GM12874 (cell line): Measurements from ENCODE around the gene IGF1R.

Experiments used
- TF ChIP-seq, protein P1 (sequence below): IDR thresholded peaks from 2 replicates; pipeline ENCODE4 v1.5.1; 2011; ENCODE audit warnings: low read depth, mild to moderate bottlenecking, control low read depth, low read length, moderate library complexity; ENCODE audit not compliant: insufficient read depth

IGF1R gene

DNA sequence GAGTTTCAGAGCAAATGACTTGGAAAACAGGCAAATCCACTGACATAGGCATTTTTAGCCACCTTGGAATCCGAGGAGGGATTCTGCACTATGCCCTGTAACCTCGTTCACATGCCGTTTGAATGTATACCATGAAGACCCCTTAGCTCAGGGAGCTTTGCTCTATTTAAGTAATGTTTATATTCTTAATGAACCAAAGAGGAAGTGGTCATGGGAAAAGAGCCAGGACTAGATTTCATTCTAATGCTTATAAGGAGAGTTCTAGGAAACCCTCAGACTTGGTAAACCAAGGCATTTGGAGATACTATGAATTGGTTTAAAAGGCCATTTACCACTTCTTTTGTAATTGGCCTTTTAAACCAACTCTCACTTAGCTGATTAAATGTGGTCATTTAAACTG, 178.9 kb downstream of the IGF1R start:
- TF ChIP-seq, protein P1, sequence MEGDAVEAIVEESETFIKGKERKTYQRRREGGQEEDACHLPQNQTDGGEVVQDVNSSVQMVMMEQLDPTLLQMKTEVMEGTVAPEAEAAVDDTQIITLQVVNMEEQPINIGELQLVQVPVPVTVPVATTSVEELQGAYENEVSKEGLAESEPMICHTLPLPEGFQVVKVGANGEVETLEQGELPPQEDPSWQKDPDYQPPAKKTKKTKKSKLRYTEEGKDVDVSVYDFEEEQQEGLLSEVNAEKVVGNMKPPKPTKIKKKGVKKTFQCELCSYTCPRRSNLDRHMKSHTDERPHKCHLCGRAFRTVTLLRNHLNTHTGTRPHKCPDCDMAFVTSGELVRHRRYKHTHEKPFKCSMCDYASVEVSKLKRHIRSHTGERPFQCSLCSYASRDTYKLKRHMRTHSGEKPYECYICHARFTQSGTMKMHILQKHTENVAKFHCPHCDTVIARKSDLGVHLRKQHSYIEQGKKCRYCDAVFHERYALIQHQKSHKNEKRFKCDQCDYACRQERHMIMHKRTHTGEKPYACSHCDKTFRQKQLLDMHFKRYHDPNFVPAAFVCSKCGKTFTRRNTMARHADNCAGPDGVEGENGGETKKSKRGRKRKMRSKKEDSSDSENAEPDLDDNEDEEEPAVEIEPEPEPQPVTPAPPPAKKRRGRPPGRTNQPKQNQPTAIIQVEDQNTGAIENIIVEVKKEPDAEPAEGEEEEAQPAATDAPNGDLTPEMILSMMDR, result no peak

DNA sequence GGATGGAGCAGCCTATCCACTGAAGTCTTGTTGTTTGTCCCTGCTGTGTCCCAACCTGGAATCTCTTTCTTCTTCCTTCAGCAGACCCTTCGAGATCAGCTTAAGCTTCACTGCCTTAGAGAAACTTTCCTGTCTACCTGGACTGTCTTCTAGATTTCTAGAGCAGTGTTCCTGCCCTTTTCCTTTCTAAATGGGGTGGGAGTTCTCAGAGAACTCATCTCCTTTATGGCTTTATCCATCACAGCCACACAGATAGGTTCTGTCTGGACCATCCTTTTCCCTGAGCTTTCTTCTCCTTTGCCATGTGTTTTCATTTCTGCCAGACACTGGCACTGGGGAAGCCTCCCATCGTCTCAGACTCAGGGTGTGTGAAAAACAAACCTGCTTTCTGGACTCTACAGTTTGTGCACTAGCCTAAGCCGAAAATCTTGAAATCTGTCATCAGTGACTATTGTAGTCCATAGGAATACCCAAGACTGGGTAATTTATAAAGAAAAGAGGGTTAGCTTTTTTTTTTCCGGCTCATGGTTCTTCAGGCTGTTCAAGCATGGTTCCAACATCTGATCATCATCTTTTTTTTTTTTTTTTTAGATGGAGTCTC, 181.8 kb downstream of the IGF1R start:
- TF ChIP-seq, protein P1, result no peak

DNA sequence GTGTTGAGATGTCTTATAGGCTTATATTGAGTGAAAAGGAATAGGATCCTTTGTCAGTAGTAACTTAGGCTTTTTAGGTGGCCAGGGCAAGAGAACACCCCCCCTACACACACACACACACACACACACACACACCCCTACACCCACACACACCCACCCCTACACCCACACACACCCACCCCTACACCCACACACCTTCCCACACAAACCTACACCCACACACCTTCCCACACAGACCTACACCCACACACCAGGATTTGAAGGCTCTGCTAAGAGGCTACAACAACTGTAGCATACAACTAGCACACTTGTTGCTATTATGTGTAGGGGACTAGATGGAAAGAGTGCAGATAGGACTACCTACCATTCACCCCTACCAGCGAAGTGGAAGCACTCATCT, 186.6 kb downstream of the IGF1R start:
- TF ChIP-seq, protein P1, result no peak

DNA sequence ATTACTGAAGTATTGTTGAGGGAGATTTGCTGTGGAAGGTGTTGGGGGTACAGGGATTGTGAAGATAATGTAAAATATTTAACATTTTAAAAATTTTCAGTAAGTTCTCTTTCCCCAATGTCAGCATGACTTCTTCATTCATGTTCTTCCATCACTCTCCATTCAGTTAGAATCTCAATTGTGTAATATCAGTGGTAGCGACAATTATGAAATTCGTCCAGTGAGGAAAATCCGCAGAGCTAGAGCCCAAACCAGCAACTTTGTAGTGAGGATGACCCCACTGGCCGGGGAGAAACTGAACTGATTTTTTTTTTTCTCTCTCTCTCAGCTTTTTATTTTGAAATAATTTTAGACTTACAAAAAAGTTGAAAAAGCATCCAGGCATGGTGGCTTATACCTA, 187.5 kb downstream of the IGF1R start:
- TF ChIP-seq, protein P1, result no peak

DNA sequence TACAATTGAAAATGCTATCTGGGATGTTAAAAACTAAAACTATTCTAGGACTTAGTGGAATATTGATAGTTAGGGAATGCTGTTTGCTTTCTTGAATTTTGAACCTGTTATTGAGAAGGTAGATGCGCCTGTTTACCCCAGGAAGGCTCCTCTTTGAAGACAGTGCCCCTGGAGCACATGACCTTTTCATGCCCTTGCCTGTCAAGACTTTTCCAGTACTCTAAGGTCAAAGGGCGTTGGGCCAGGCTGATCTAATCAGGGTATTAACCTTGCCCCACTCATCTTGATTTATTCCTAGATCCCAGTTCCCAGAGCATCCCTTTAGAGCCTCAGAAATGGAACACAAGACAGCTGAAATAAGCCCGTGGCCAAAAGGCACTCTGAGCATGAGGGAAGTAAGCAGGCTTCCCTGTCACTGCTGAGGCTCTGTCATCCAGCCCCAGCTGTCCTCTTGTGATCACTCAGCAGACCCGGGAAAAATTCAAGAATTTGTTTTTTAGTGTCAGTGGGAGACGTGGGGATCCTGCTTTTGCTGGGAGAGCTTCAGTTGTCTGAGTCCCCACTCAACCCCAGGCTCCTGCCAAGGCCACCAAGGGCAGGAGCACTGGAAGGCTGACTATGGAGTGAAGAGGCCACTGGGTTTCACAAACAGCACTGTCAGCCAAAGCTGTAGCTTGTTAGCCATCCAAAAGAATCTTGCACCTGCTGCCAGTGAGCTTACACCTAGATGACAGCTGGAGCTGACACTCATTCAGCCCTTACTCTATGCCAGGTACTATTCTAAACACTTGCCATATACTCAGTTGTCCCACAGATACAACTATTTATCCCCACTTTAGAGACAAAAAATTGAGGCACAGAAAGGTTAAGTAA, 190.3 kb downstream of the IGF1R start:
- TF ChIP-seq, protein P1, result no peak

DNA sequence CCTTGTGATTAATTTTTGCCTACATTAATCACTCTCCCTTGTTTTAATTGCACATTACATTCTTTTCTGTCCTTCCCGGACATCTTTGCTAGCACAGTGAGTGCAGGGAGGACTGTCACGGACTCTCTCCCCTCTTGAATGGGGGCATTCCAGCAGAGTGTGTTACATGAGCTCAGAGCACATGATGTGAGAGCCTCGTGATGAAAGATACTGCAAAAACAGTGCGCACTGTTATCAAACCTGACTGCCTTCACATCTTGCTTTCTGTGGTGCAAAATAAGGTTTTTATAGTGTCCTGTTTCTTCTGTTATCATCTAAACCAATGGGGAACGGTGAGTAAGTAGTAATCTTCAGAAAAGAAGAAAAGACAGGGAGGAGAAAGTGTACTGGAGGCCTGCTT, 191.7 kb downstream of the IGF1R start:
- TF ChIP-seq, protein P1, result no peak

DNA sequence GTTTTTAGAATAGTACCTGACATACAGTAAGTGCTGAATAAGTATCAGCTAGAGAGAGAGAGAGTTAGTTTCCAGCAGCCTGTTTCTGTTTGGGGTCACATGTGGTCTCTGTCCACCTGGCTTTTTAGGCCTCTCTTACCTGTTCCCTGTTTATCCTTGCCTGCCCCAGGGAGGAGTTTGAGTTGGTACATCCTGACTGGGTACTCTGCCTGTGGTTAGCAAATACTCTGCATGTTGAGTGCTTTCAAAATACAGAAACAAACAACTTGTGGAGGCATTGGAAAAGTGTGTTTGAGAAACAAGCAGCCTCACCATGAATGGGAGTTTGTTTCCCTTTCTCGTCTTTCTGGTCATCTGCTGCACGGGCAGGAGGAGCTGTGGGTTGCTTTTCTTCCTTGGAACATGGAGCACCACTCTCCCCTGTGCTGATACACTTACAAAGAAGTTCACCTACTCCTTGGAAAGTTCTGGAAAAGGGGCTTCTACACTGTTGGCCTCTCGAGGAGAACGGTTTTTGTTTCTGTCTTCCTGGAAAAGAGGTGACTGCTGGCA, 193.2 kb downstream of the IGF1R start:
- TF ChIP-seq, protein P1, result no peak
